Measurements from ENCODE around the gene RNF40.

The RNF40 gene

DNA sequence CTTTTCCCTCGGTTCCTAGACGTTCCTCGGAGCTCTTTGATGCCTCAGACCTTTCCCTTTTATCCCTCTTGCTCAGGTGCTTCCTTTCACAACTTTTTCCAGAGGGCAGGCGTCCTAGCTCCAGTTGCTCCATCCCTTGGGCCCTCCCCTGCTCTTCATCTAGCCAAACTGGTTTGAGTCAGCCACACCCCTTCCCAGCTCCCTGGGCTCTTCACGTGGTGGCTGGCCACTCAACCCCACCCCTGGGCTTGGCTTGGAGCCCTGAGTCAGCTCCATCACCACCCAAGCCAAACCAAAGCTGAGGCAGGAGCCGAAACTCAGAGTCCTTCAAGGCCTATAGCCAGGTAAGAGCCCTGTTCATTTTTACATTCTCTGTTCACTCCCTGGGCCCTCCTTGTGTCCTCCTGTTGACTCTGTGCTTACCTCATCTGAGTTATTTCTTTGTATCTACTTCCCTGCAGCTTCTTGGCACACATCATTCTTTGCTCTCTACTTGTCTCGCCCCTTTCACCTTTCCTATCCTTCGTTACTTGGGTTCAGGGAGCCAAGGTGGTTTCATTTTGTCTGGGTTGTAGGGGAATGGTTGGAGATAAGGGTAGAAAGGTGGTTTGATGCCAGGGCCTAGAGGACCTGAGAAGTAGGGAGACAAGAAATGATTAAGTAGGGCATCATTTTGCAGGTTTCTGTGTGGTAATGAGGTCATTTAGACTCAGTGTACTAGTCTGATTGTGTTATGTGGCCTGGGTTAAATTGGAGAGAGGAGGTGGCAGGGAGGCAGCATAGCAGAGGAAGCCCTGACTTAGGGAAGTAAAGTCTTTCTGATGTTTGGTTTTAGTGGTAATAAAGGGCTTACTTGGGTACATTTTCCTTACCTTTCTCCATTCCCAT is 21.5 kb upstream of the RNF40 start:
- DNase-seq (ENCODE audit: low spot score): no peak

- DNase-seq (ENCODE audit: low spot score): no peak
Observed at GRCh38 chr16:30741461-30741914, 20.6 kb upstream of the RNF40 start.

GRCh38 chr16:30743716-30744115 is 18.4 kb upstream of the RNF40 start:
- no peak for DNase-seq (ENCODE audit: low spot score)

GRCh38 chr16:30744183-30744582 is 17.9 kb upstream of the RNF40 start:
- no peak for DNase-seq (ENCODE audit: low spot score)

DNA sequence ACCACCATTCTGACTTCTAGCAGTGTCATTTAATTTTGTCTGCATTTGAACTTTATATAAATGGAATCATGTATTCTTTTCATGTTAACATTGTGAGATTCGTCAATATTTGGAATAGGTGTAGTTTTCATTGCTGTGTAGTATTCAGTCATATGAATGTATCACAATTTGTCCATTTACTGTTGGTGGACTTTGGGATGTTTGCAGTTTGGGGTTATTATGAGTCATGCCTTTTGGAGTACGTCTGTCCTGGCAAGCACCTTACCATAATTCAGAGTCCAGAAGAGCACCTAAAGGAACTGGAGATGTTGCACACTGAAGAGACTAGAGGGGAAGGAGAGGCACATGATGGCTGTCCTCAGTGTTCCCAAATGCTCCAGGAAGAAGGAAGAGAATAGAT is 17.0 kb upstream of the RNF40 start:
- DNase-seq (ENCODE audit: low spot score): no peak

DNA sequence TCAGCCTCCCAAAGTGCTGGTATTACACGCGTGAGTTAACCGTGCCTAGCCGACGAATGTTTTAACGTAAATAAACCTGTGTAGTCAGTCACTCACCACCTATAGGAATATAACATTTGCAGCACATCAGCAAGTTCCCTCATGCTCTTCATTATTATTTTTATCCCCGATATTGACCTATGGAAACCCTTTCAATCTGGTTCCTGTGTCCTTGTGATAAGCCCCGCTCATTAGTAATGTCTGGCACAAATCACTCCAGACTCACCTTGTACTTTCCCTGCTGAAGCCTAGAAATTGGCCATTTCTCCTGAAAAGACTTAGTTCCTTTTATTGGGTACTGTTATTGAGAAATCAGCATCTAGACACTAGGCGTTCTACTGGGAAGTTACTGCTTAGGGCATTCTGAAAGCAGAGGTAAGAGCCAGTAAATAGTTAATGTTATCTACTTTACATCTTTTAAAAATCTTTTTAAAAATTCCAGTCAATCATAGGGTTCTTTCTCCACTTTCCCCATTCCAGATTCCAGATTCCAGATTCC is 15.4 kb upstream of the RNF40 start:
- DNase-seq (ENCODE audit: low spot score): no peak

GRCh38 chr16:30747331-30747730 is 14.8 kb upstream of the RNF40 start:
- no peak for DNase-seq (ENCODE audit: low spot score)

- peak; percentile 99 for DNase-seq (ENCODE audit: low spot score)
Observed at GRCh38 chr16:30747799-30748633, 14.1 kb upstream of the RNF40 start, which contains the start of gene PHKG2. Gene PHKG2, plus strand, starts transcription at chr16:30748425. Its CDS starts 396 bp downstream, at chr16:30748821.

- no peak for DNase-seq (ENCODE audit: low spot score)
Observed at GRCh38 chr16:30748634-30749445, 13.3 kb upstream of the RNF40 start.

DNA sequence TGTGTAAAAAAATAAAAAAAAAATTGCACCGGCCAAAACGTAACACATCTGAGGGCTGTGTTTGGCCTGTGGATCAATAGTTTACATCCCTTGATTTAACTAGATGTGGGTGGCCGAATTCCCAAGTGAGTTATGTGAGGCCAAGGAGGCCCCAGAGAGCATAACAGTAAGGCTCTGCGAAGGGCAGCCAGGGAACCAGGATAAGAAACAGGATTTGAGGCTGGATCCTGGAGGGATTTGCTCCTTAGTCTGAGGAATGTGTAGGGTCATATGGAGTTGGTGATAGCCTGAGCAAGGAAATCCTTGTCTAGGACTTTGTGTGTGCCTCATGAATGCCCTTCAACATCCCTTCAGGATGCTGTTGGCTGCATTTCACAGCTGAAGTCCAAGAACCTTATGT is 11.9 kb upstream of the RNF40 start:
- DNase-seq (ENCODE audit: low spot score): no peak

GRCh38 chr16:30750876-30751465 is 11.2 kb upstream of the RNF40 start:
- no peak for DNase-seq (ENCODE audit: low spot score)

GRCh38 chr16:30753596-30753995 is 8.5 kb upstream of the RNF40 start:
- no peak for DNase-seq (ENCODE audit: low spot score)

- no peak for DNase-seq (ENCODE audit: low spot score)
Observed at GRCh38 chr16:30755955-30756780, 6.0 kb upstream of the RNF40 start.

DNA sequence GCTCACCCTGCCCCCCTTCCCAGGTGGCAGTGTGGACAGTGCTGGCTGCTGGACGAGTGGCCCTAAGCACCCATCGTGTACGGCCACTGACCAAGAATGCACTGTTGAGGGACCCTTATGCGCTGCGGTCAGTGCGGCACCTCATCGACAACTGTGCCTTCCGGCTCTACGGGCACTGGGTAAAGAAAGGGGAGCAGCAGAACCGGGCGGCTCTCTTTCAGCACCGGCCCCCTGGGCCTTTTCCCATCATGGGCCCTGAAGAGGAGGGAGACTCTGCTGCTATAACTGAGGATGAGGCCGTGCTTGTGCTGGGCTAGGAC is 5.4 kb upstream of the RNF40 start:
- DNase-seq (ENCODE audit: low spot score): no peak

DNA sequence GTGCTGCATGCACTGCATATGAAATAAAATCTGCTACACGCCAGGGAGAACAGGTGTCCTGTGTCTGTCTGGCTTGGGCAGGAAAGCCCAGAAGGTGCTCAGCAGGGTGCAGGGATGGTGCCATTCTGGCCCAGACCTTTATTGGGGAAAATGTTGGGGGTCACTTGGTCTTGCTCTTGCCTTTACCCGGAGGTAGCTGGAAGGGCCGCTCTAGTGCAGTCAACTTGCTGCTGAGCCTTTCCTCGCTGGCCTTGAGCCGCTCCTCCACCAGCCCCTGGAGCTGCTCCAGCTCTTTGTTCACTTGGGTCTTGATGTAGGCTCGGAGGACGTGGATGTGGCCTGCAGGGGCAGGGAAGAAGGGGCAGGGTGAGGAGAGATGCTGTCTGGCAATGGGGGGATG is 4.8 kb upstream of the RNF40 start:
- DNase-seq (ENCODE audit: low spot score): no peak

- no peak for DNase-seq (ENCODE audit: low spot score)
Observed at GRCh38 chr16:30758988-30759491, 3.1 kb upstream of the RNF40 start.

- DNase-seq (ENCODE audit: low spot score): no peak
Observed at GRCh38 chr16:30760001-30760559, 2.0 kb upstream of the RNF40 start.

- DNase-seq (ENCODE audit: low spot score): no peak
Observed at GRCh38 chr16:30760577-30761426, 1.3 kb upstream of the RNF40 start.

GRCh38 chr16:30761427-30761927 is 645 bp upstream of the RNF40 start:
- no peak for DNase-seq (ENCODE audit: low spot score)
